Smooth muscle cell of the brain vasculature (primary cell): ENCODE results near the gene S100A12.

Source experiments
- DNase-seq: peaks from one replicate; pipeline ENCODE4 v3.0.0-alpha.2; 2012; ENCODE audit warnings: low read depth, low spot score

Gene S100A12

DNA sequence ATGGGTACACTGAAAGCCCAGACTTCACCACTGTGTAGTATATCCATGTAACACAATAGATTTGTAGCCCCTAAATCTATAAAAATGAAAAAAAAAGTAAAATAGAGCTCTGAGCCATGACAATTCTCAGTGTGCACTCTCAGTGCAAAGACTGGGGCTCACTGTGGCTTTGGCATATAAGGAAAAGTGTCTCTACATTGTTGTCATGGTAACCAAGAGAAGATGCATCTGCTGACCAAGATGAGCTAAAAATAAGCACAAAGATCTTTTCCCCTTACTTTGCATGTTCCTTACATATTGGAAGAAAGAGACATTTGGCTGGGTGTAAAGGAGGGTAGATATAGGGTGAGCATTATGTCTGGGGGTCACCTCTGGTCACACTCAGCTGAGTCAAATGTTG is 38.8 kb downstream of the S100A12 start:
- no peak for DNase-seq

DNA sequence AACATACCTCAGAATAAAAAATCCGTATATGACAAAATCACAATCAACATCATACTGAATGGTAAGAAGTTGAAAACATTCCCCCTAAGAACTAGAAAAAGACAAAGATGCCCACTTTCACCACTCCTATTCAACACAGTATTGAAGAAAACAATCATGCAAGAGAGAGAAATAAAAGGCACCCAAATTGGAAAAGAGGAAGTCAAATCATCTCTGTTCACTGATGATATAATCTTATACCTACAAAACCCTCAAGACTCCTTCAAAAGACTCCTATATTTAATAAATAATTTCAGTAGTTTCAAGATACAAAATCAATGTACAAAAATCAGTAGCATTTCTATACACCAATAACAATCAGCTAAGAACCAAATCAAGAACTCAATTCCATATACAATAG is 41.5 kb downstream of the S100A12 start:
- DNase-seq: no peak

DNA sequence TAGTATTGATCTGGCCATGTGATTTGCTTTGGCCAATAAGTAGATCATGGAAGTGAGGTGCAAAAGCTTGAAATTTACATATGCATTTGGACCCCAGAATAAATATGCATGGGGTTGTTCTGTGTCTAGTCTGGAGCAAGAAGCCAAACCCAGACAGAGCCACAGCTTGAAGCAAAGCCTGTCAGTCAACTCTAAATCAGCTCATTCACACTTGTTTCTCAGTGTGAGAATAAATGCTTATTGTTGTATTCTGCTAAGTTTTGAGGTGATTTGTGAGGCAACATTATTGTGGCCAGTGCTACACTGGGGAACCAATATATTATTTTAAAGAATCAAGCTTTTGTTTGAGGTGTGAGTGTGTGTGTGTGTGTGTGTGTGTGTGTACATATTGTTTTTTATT is 50.5 kb downstream of the S100A12 start:
- DNase-seq: no peak
